ENCODE data around the gene BCL11A.

Gene BCL11A

DNA sequence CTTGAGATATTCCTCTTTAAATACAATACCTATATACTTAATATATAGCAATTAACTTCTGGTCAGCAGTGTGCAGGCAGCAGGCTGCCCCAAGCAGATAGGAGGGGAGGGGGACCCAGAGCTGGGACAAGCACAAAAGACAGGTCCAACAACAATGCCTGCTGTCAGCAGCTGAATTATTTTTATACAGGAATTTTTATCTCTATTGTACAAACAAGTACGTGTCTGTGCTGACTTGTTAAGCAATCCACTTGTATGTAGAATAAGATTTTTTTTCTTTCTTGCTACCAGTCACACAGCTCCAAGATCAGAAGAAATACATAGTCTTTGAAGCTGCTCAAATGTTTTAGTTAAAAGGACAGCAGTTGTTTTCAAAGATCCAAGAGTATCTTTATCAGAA is 16.7 kb downstream of the BCL11A start:
- no peak overlapping the region for H3K4me3 ChIP-seq (ENCODE audit: low read length)
- TF ChIP-seq, protein P1, sequence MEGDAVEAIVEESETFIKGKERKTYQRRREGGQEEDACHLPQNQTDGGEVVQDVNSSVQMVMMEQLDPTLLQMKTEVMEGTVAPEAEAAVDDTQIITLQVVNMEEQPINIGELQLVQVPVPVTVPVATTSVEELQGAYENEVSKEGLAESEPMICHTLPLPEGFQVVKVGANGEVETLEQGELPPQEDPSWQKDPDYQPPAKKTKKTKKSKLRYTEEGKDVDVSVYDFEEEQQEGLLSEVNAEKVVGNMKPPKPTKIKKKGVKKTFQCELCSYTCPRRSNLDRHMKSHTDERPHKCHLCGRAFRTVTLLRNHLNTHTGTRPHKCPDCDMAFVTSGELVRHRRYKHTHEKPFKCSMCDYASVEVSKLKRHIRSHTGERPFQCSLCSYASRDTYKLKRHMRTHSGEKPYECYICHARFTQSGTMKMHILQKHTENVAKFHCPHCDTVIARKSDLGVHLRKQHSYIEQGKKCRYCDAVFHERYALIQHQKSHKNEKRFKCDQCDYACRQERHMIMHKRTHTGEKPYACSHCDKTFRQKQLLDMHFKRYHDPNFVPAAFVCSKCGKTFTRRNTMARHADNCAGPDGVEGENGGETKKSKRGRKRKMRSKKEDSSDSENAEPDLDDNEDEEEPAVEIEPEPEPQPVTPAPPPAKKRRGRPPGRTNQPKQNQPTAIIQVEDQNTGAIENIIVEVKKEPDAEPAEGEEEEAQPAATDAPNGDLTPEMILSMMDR (conservative IDR thresholded peaks at IDR 0.05; ENCODE audit: low read depth, low read length): no peak
- no peak for DNase-seq (ENCODE audit: low read depth)

- no peak overlapping the region for H3K4me3 ChIP-seq (ENCODE audit: low read length)
- TF ChIP-seq, protein P1 (conservative IDR thresholded peaks at IDR 0.05; ENCODE audit: low read depth, low read length): no peak
- no peak for DNase-seq (ENCODE audit: low read depth)
Observed at GRCh38 chr2:60535685-60536312, 17.7 kb downstream of the BCL11A start.

DNA sequence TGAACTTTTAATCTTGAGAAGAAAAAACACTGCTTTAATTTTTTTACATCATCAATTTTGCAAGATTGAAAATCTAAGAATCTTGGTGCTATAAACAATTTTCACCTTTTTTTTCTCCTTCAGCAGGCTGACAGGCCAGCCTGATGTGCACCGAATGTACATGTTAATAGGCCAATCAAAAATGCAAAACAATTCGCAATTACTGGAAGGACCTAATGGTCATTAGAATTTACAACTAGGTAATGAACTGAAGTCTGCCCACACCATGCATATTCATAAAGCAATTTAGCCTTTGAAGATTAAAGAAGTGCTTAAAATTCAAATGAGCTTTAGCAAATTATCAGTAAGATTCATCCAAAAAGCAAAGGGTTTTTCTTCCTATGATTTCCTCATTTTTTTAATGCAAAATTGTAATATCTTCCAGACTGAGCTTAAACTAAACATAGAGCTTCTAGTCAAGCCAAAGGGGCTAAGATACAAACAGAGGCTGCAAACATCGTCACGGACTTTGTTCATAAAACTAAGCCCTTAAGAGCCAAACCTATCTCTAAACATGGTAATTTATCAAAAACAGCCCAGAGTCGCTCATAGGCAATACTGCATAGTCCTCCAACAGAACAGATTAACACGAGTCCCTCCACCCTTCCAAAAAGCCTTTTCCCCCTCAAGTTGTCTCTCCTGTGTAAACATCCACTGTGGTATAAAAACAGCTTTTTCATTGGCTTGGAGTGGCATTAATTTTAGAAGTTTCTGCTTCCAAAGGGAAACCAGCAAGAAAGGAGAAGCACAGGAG is 18.4 kb downstream of the BCL11A start:
- no peak overlapping the region for H3K4me3 ChIP-seq (ENCODE audit: low read length)
- TF ChIP-seq, protein P1 (conservative IDR thresholded peaks at IDR 0.05; ENCODE audit: low read depth, low read length): no peak
- no peak for DNase-seq (ENCODE audit: low read depth)

DNA sequence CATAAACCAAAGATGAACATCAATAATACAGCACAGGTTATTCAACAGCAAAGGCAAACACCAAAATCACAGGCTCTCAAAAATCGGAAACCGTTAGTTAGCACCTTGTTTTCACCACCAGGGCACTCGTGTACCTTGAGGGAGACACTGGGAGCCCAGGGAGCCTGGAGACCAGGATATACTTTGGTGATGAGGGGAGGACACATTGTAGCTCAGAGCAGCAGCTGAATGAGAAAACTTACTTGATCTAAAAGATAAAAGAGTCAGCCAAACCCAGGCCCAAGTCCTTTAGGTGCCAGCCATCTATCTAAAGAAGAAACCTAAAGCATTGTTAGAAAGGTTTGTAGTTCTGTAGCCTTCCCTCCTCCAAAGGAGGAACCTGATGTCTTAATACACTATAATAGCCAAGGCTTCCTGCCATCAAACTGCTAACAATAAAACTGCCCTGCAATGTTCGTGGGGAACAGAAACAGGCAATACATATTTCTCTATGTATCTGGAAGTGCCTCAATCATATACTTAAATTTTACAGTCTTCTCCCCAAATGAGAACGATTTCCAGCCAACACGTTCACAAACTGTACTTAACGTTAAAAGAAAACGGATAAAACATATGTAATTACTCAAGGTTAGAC is 19.3 kb downstream of the BCL11A start:
- TF ChIP-seq, protein P1 (conservative IDR thresholded peaks at IDR 0.05; ENCODE audit: low read depth, low read length): no peak
- no peak for DNase-seq (ENCODE audit: low read depth)
- H3K4me3 ChIP-seq (ENCODE audit: low read length): no peak overlapping the region

DNA sequence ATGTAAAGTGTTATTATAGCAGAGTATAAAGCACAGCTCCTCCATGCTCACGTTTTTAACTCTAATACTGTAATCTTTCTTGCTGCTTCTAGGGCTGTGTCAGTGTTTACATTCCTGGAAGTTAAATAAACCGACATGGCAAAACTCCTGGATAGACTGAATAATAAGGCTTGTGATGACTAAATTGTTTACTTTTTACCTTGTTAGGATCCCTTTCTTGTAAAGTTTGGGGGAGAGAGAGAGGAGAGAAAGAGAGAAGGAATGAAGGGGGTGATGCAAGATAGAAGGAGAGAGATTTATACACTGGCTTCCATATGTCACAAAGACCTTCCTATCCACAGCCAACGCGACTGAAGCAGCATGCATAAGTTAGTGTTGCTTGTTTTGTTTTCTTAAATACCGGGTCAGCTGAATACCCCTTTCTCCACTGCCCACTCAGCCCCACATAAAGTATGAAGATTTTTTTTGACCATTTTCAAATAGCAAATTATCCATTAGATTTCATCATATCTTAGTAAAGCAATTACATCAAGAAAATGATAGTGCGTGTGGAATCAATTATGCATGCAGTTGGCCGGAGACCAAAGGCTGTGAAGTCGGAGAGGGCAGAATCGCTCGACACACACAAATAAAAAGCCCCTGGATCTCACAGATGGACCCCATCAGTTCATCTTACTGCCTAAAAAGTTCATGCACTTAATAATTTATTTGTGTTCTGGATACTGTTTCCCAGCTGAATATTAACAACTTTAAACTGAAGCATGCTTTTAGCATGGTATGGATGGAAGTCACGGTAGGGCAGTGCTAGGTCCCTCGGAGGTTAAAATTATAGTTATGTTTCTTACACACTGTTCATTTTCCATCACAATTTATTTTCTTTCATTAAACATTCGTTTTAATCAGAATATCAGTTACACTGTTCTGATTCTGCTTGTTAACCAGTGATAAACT is 20.1 kb downstream of the BCL11A start:
- TF ChIP-seq, protein P1 (conservative IDR thresholded peaks at IDR 0.05; ENCODE audit: low read depth, low read length): no peak
- no peak overlapping the region for H3K4me3 ChIP-seq (ENCODE audit: low read length)
- no peak for DNase-seq (ENCODE audit: low read depth)

DNA sequence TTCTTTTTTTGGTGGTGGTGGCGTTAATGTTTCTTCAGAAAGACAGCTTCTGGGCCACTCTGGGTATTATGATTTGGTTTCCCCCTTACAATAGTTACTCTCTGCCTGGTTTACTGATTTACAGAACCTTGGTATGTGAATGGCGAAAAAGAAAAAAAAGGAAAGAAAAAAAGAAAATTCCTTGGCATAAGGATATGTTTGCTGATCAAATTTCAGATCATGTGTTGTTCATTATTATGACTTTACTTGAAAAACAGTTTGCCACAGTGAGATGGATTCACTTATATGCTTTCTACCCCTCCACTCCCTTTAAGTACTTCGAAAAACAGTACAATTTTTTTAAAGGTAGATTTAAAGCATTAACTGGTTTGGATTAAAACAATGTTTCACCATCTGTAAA is 21.0 kb downstream of the BCL11A start:
- no peak overlapping the region for H3K4me3 ChIP-seq (ENCODE audit: low read length)
- TF ChIP-seq, protein P1 (conservative IDR thresholded peaks at IDR 0.05; ENCODE audit: low read depth, low read length): no peak
- DNase-seq (ENCODE audit: low read depth): no peak

All from retinal pigment epithelial cell (primary cell).